Smooth muscle cell (in vitro differentiated cells): Measurements from ENCODE around the gene GLRX3. TPM values are rescaled to one million over a fixed set of nuclear protein-coding genes. Genes with fewer than 3 reads are reported as not detected.
A peak's percentile ranks its signal among the peaks of the same experiment; 100 is the strongest.
"Not testable (repeated sequence)": the region's sequence is repeated elsewhere in the genome, so short reads cannot be mapped to it uniquely, and the experiment has no call there.

Source experiments
- DNase-seq: peaks from one replicate; lab custom pipeline; 2025; ENCODE audit not compliant: unreplicated experiment; lab: John Stamatoyannopoulos, UW
- H2AFZ ChIP-seq: fragments of 200-600 bp; sonication (generic); 2 replicates; pipeline ENCODE4 v1.6.0; 2016; ENCODE audit warnings: antibody characterized with exemption, low read depth, mild to moderate bottlenecking
- H3F3A ChIP-seq: fragments of 200-600 bp; sonication (generic); 2 replicates; pipeline ENCODE4 v1.6.0; 2017; ENCODE audit warnings: antibody characterized with exemption, low read depth
- H3K27ac ChIP-seq: fragments of 200-600 bp; sonication (generic); 2 replicates; pipeline ENCODE4 v1.5.1; 2016; ENCODE audit warnings: low read depth, mild to moderate bottlenecking
- H3K27me3 ChIP-seq: fragments of 200-600 bp; sonication (generic); 2 replicates; pipeline ENCODE4 v1.6.1; 2016; ENCODE audit warnings: low read depth, mild to moderate bottlenecking
- H3K36me3 ChIP-seq: fragments of 200-600 bp; sonication (generic); 2 replicates; pipeline ENCODE4 v1.5.1; 2016; ENCODE audit warnings: low read depth
- H3K4me1 ChIP-seq: fragments of 200-600 bp; sonication (generic); 2 replicates; pipeline ENCODE4 v1.5.1; 2016; ENCODE audit warnings: low read depth
- H3K4me2 ChIP-seq: fragments of 200-600 bp; sonication (generic); 2 replicates; pipeline ENCODE4 v1.6.0; 2016; ENCODE audit warnings: mild to moderate bottlenecking
- H3K4me3 ChIP-seq: fragments of 200-600 bp; sonication (generic); 2 replicates; pipeline ENCODE4 v1.5.1; 2016; ENCODE audit warnings: mild to moderate bottlenecking
- H3K79me2 ChIP-seq: fragments of 200-600 bp; sonication (generic); 2 replicates; pipeline ENCODE4 v1.6.0; 2016; ENCODE audit warnings: low read depth, mild to moderate bottlenecking
- H3K9ac ChIP-seq: fragments of 200-600 bp; sonication (generic); 2 replicates; pipeline ENCODE4 v1.6.0; 2016; ENCODE audit warnings: low read depth
- H3K9me3 ChIP-seq: fragments of 200-600 bp; sonication (generic); replicated peaks from 2 replicates; pipeline ENCODE4 v1.5.1; 2016; ENCODE audit warnings: low read depth
- H4K20me1 ChIP-seq: fragments of 200-600 bp; sonication (generic); 2 replicates; pipeline ENCODE4 v1.6.0; 2016; ENCODE audit warnings: low read depth
- WGBS: methylation state at CpG from one replicate; pipeline ENCODE4 v1.1.7; 2016; ENCODE audit warnings: low lambda C conversion rate; 5-methylcytosine and 5-hydroxymethylcytosine counted together
- polyA plus RNA-seq: library from polyadenylated mRNA; unstranded; fragments of >200 nt; fragmentation: Nextera tagmentation; extraction: Ambion mirVana; gene quantifications from 2 replicates; pipeline ENCODE4 v1.2.1, GENCODE V29; 2016
- total RNA-seq: library from RNA; depleted of rRNA; stranded (reverse); fragments of >200 nt; gene quantifications from 2 replicates; pipeline ENCODE4 v1.2.3, GENCODE V29; 2014
- TF ChIP-seq, protein P1 (sequence below): fragments of 200-600 bp; sonication (generic); IDR thresholded peaks from 2 replicates; pipeline ENCODE4 v1.5.1; 2017; ENCODE audit warnings: borderline replicate concordance, mild to moderate bottlenecking, antibody characterized with exemption; ENCODE audit not compliant: insufficient read depth, poor library complexity, severe bottlenecking

GLRX3 gene
- total and polyA plus RNA-seq, 2 experiments from 2014 or later = 125 to 132 TPM

DNA sequence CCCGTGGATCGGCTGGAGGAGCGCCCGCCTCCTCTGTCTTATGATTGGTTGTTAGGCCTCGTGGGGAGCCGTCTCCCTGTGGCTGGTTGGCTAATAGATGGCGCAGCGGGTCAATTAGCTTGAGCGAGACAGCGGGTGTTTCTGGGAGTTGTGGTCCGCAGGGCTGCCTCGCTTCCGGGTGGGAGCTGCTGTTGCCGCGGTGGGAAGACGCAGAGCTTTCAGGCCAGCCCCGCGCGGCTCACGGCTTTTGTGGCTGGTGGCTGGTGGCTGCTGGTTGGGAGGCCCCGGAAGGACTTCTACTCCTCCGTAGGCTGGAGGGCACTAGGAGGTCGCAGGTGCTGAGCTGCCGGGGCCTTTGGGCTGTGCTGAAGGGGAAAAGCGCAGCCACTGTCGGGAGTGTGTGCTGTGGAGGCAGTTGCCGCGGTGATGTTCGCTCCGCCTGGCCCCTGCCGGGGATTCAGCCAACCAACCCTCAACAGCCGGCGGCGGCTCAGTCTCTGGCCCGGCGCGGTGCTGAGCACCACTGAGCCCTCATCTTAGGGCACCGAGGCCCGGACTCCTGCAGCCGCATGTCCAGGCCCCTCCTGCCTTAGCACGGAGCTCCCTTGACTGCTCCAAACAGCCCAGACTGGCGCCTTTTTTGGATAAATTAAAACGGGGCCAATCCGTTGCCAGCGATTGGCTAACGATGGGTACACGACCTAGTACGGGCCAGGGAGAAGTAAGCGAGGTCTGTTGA, 24.9 kb upstream of the GLRX3 start:
- Histone ChIP-seq H3K4me2 (peak overlapping the region; percentile 99), H3K36me3 (no peaks in the 10 kb centered on the region), H2AFZ (peak overlapping the region; percentile 99), H4K20me1 (no peaks in the 10 kb centered on the region), H3F3A (peaks cover 5% of the 10 kb centered on the region), H3K27ac (peak overlapping the region; percentile 94), H3K79me2 (peaks cover 4% of the 10 kb centered on the region), H3K4me3 (peak overlapping the region; percentile 77), H3K9ac (peak overlapping the region; percentile 25), H3K27me3 (no peaks in the 10 kb centered on the region), H3K4me1 (peaks cover 7% of the 10 kb centered on the region), H3K9me3 (no peaks in the 10 kb centered on the region)
- WGBS = 2% methylated on average over 49 of the region's 49 CpGs
- DNase-seq = peak; percentile 92
- TF ChIP-seq, protein P1, sequence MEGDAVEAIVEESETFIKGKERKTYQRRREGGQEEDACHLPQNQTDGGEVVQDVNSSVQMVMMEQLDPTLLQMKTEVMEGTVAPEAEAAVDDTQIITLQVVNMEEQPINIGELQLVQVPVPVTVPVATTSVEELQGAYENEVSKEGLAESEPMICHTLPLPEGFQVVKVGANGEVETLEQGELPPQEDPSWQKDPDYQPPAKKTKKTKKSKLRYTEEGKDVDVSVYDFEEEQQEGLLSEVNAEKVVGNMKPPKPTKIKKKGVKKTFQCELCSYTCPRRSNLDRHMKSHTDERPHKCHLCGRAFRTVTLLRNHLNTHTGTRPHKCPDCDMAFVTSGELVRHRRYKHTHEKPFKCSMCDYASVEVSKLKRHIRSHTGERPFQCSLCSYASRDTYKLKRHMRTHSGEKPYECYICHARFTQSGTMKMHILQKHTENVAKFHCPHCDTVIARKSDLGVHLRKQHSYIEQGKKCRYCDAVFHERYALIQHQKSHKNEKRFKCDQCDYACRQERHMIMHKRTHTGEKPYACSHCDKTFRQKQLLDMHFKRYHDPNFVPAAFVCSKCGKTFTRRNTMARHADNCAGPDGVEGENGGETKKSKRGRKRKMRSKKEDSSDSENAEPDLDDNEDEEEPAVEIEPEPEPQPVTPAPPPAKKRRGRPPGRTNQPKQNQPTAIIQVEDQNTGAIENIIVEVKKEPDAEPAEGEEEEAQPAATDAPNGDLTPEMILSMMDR = no peak

- no peaks in the 10 kb centered on the region for H3K9me3 ChIP-seq
- H3K27me3 ChIP-seq = no peaks in the 10 kb centered on the region
- no peaks in the 10 kb centered on the region for H4K20me1 ChIP-seq
- no peak for DNase-seq
- H3K36me3 ChIP-seq = no peaks in the 10 kb centered on the region
- 82% methylated on average over 6 of the region's 6 CpGs for WGBS
- peaks cover 5% of the 10 kb centered on the region for H3F3A ChIP-seq
- H2AFZ ChIP-seq = peak overlapping the region; percentile 92
- TF ChIP-seq, protein P1 = no peak
- H3K4me2 ChIP-seq = peak overlapping the region; percentile 99
- peaks cover 4% of the 10 kb centered on the region for H3K79me2 ChIP-seq
- peaks cover 7% of the 10 kb centered on the region for H3K4me1 ChIP-seq
- peak overlapping the region; percentile 43 for H3K27ac ChIP-seq
- peak overlapping the region; percentile 77 for H3K4me3 ChIP-seq
- no peak overlapping the region for H3K9ac ChIP-seq
Observed at GRCh38 chr10:130111852-130112180, 24.4 kb upstream of the GLRX3 start.

DNA sequence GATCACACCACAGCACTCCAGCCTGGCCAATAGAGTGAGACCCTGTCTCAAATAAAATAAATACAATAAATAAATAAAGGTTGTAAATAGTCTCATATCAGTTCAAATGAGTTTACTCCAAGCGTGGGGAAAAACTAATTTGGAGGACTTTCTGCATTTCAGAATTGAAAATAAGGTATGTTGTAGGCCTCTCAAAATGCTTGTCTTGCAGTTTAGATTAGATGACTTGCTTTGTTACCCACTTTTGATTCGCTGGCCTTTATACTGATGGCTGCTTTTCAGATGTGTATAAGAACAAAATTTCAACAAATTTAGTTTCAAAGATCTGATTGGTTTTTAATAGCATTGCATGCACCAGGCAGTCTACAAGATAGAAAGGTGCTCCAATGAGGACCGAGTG, 23.4 kb upstream of the GLRX3 start:
- Histone ChIP-seq H3K9me3 (peaks cover 5% of the 10 kb centered on the region), H3K36me3 (no peaks in the 10 kb centered on the region), H3K9ac (no peak overlapping the region), H3K4me2 (no peak overlapping the region), H3F3A (peaks cover 5% of the 10 kb centered on the region), H3K27ac (no peak overlapping the region), H4K20me1 (no peaks in the 10 kb centered on the region), H3K79me2 (peaks cover 4% of the 10 kb centered on the region), H2AFZ (no peak overlapping the region), H3K4me3 (no peak overlapping the region), H3K27me3 (no peaks in the 10 kb centered on the region), H3K4me1 (peaks cover 7% of the 10 kb centered on the region)
- TF ChIP-seq, protein P1 = no peak
- 95% methylated on average over 3 of the region's 3 CpGs for WGBS
- DNase-seq = no peak

DNA sequence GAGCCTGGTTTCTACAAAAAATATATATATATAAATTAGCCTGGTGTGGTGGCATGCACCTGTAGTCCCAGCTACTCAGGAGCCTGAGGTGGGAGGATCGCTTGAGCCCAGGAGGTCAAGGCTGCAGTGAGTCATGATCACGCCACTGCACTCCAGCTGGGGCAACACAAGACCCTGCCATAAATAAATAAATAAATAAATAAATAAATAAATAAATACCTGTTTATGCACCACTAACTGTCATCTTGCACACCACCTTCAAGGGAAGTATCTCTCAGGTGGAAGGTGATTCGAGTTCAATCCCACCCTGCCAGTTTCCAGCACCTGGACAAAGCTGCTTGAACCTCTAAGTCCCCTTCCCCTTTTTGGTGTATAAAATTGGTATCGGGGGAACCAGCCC, 19.2 kb upstream of the GLRX3 start:
- not testable (repeated sequence) for H4K20me1 ChIP-seq, DNase-seq, H3K4me3 ChIP-seq, H3K4me2 ChIP-seq, H3K79me2 ChIP-seq, H2AFZ ChIP-seq, H3K36me3 ChIP-seq, H3K27ac ChIP-seq, H3K9me3 ChIP-seq, H3K27me3 ChIP-seq, H3K4me1 ChIP-seq, H3F3A ChIP-seq, H3K9ac ChIP-seq
- WGBS = 97% methylated on average over 4 of the region's 4 CpGs

GRCh38 chr10:130117535-130117934, 18.7 kb upstream of the GLRX3 start:
- not testable (repeated sequence) for H2AFZ ChIP-seq, H3F3A ChIP-seq, DNase-seq, H3K9me3 ChIP-seq, H3K4me2 ChIP-seq, H3K4me1 ChIP-seq, H4K20me1 ChIP-seq, H3K9ac ChIP-seq, H3K4me3 ChIP-seq, H3K79me2 ChIP-seq, H3K36me3 ChIP-seq, H3K27ac ChIP-seq, H3K27me3 ChIP-seq
- 70% methylated on average over 6 of the region's 6 CpGs for WGBS
